ENCODE measurements around the gene CA7.

DNA sequence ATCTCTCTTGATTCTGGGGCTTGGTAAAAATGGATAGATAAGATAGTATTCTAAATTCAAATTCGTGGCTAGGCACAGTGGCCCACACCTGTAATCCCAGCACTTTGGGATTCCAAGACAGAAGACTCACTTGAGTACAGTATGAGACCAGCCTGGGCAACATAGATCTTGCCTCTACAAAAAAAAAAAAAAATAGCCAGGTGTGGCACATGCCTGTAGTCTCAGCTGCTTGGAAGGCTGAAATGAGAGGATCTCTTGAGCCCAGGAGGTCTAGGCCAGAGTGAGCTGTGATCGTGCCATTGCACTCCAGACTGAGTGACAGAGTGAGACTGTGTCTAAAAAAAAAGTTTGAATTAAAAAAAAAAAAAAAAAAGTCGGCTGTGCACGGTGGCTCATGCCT is 45.4 kb downstream of the CA7 start:
- no peak for TF ChIP-seq CTCF (IDR thresholded peaks at IDR 0.05)
- no peak for TF ChIP-seq EP300 (IDR thresholded peaks at IDR 0.05; ENCODE audit: low read depth)
- no peak for TF ChIP-seq POLR2A (IDR thresholded peaks at IDR 0.05)
- no peak for TF ChIP-seq POLR2AphosphoS5 (IDR thresholded peaks at IDR 0.05)

Measured in transverse colon (tissue), 4 donors.